Ammon's horn (tissue), 1 donor: ENCODE data around the gene CYTH4.

Experiments
- DNase-seq: peaks from one replicate; pipeline ENCODE4 v3.0.0-alpha.2; 2016; ENCODE audit warnings: low spot score

Gene CYTH4

DNA sequence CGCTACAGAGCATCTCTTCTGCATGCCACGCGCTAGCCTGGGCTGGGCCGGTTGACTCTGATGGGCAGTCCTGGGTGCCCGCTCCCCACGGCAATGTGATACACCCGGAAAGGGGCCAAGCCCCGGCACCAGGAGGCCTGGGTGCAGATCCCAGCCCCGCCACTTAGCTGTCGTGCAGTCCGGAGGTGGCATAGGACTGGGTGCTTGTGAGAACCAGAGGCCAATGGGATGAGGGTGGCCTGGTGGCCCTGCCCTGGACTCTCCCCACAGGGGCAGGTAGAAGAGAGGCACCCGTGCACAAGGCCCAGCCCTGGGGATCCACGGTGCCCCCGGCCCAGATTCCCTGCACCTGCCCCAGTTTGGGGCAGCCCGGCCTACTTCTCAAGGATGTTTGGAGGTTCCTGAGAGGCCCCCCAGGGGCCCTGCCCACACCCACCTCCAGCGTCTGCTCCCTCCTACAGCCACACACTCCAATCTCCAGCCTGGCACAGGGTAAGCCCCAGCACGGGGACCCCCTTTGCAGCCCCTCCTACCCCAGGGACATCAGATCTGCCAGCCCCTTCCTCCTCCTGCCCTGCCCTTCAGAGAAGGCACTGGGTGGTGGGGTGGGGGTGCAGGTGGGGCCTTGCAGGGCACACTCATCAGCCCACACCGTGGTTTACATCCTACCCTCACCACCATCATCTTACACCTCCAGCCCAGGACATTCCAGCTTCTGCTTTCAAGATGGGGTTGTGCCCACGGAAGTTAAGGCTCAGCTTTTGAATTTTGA, 66.9 kb downstream of the CYTH4 start:
- no peak for DNase-seq

- DNase-seq = no peak
These were observed 68.9 kb downstream of the CYTH4 start for GRCh38 chr22:37351232-37351631.

GRCh38 chr22:37352481-37352880, 70.2 kb downstream of the CYTH4 start:
- no peak for DNase-seq

GRCh38 chr22:37353839-37354238, 71.5 kb downstream of the CYTH4 start:
- DNase-seq = no peak

GRCh38 chr22:37354261-37354660, 72.0 kb downstream of the CYTH4 start:
- no peak for DNase-seq

DNA sequence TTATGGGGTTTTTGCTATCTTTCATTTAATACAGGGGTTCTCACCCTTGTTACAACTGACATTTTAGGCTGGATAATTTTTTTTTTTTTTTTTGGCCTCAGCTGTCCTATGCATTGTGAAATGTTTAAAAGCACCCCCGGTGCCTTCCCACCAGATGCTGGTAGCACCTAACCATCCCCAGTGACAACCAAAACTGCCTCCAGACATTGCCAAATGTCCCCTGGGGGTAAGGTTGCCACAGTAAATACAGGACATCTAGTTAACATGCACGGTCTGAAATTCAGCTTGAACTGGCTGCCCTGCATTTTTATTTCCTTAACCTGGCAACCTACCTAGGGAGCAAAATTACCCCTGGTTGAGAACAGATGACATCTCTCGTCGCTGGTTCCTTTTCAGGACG, 72.4 kb downstream of the CYTH4 start:
- no peak for DNase-seq

GRCh38 chr22:37355174-37355573, 72.9 kb downstream of the CYTH4 start:
- DNase-seq = no peak

DNA sequence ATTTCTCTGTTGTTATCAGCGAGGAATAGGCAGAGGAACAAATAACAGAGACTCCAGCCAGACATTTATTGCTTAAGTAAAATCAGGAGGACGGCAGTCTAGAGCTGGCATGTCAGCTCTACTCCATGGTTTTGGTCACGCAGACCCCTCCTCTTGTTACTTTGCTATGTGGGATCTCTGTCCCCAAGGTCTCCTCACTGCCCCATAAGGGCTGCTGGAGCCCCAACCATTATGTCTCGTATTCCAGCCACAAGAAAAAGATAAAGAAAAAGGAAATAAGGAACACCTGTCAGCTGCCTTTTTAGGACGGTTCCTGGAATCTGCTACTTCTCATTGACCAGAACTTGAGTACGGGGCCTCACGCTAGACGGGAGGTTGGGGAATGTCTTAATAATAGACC, 74.6 kb downstream of the CYTH4 start:
- no peak for DNase-seq

GRCh38 chr22:37357446-37358075, 75.3 kb downstream of the CYTH4 start:
- DNase-seq = no peak

DNA sequence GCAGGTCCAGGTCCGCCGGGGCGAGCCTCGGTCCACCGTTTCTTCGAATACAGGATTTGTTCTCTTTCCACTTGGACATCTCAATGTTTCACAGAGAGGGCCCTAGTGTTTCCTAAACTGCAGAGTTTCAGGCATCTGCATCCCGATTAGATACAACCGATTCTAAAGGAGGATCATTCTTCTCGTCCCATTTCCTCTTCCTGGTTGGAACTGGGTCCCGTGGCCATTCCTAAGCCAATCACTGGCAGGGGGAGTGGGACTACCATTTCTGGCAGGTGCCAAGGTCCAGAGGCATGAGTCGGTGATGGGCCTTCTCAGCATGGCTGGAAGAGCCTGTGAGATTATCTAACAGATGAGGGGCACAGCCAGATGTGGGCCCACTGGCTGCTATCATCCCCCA, 76.1 kb downstream of the CYTH4 start:
- no peak for DNase-seq

DNA sequence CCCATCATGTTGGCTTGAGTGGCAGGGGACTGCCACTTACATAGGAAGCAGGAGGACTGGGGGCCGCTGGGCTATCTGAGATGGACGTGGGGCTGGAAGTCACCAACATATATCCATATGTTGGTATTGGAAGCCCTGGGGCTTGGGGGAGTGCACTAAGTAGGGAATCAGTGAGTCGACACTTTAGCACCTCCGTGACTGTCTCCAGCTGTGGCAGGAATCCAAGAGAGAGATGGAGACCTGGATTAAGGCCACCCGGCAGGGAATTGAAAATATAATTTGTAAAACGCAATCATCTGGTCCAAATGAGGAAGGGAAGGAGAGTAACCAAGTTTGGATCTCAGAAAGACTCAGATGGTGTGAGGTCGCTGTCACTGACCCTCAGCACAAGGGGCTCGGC, 76.6 kb downstream of the CYTH4 start:
- no peak for DNase-seq

DNA sequence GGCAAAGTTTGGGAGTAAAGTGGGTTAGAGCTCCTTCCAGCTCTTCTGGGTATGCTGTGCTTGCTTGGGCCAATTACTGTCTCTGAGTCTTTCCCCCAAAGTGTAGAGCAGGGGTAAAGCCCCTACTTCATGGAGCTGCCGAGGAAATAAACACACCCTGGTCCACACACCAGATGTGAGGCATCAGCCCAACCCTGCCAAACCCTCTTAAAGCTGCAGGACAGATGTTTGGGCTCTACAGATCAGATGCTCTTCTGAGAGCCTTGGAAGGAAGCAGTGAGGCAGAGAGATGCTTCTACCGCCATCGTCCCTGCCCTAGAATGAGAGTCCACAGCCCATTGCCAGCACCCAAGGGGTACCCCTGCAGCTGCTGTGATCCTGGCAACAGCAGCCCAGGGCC, 80.3 kb downstream of the CYTH4 start:
- DNase-seq = no peak

- no peak for DNase-seq
These were observed 81.1 kb downstream of the CYTH4 start for GRCh38 chr22:37363261-37363992.
